Measurements from ENCODE around the gene HAUS6.
A peak's percentile ranks its signal among the peaks of the same experiment; 100 is the strongest.

Gene HAUS6

DNA sequence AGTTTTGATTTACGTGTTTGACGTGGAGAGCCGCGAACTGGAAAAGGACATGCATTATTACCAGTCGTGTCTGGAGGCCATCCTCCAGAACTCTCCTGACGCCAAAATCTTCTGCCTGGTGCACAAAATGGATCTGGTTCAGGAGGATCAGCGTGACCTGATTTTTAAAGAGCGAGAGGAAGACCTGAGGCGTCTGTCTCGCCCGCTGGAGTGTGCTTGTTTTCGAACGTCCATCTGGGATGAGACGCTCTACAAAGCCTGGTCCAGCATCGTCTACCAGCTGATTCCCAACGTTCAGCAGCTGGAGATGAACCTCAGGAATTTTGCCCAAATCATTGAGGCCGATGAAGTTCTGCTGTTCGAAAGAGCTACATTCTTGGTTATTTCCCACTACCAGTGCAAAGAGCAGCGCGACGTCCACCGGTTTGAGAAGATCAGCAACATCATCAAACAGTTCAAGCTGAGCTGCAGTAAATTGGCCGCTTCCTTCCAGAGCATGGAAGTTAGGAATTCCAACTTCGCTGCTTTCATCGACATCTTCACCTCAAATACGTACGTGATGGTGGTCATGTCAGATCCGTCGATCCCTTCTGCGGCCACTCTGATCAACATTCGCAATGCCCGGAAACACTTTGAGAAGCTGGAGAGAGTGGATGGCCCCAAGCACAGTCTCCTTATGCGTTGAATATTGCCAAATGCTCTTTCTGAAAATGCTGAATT is 52.6 kb downstream of the HAUS6 start:
- H3K4me3 ChIP-seq (ENCODE audit: insufficient read depth, low read length, poor library complexity, severe bottlenecking), result peak overlapping the region; percentile 58
- TF ChIP-seq, protein P1, sequence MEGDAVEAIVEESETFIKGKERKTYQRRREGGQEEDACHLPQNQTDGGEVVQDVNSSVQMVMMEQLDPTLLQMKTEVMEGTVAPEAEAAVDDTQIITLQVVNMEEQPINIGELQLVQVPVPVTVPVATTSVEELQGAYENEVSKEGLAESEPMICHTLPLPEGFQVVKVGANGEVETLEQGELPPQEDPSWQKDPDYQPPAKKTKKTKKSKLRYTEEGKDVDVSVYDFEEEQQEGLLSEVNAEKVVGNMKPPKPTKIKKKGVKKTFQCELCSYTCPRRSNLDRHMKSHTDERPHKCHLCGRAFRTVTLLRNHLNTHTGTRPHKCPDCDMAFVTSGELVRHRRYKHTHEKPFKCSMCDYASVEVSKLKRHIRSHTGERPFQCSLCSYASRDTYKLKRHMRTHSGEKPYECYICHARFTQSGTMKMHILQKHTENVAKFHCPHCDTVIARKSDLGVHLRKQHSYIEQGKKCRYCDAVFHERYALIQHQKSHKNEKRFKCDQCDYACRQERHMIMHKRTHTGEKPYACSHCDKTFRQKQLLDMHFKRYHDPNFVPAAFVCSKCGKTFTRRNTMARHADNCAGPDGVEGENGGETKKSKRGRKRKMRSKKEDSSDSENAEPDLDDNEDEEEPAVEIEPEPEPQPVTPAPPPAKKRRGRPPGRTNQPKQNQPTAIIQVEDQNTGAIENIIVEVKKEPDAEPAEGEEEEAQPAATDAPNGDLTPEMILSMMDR (IDR thresholded peaks at IDR 0.05; ENCODE audit: insufficient read depth, low read length, poor library complexity, severe bottlenecking), result no peak
- no peak for TF ChIP-seq EZH2phosphoT487 (conservative IDR thresholded peaks at IDR 0.05; ENCODE audit: low read length)
- H3K9me3 ChIP-seq (ENCODE audit: insufficient read depth, low read length), result 0 out of 2 replicates have a peak, but pooled peaks cover 5% of the 10 kb centered on the region
- peak overlapping the region; percentile 88 for H2AFZ ChIP-seq (ENCODE audit: low read depth, low read length, severe bottlenecking)
- H3K9ac ChIP-seq (ENCODE audit: low read length), result peak overlapping the region; percentile 61
- H3K9me2 ChIP-seq (replicated peaks; ENCODE audit: insufficient read depth, low read length), result no peaks in the 10 kb centered on the region
- H3K4me2 ChIP-seq (ENCODE audit: low read depth, low read length, poor library complexity, severe bottlenecking), result peak overlapping the region; percentile 61
- H4K20me1 ChIP-seq (ENCODE audit: low read depth, low read length), result no peaks in the 10 kb centered on the region
- H3K79me2 ChIP-seq (ENCODE audit: insufficient read depth, low read length), result peaks cover 7% of the 10 kb centered on the region; the same call in 1 of the 2 replicates
- no peaks in the 10 kb centered on the region for H3K36me3 ChIP-seq (ENCODE audit: low read length)
- no peaks in the 10 kb centered on the region for H3K27me3 ChIP-seq (ENCODE audit: low read length)
- peak overlapping the region; percentile 72 for H3K27ac ChIP-seq (ENCODE audit: low read depth, low read length)
- peaks cover 30% of the 10 kb centered on the region; the same call in 1 of the 2 replicates for H3F3A ChIP-seq (ENCODE audit: insufficient read depth)

DNA sequence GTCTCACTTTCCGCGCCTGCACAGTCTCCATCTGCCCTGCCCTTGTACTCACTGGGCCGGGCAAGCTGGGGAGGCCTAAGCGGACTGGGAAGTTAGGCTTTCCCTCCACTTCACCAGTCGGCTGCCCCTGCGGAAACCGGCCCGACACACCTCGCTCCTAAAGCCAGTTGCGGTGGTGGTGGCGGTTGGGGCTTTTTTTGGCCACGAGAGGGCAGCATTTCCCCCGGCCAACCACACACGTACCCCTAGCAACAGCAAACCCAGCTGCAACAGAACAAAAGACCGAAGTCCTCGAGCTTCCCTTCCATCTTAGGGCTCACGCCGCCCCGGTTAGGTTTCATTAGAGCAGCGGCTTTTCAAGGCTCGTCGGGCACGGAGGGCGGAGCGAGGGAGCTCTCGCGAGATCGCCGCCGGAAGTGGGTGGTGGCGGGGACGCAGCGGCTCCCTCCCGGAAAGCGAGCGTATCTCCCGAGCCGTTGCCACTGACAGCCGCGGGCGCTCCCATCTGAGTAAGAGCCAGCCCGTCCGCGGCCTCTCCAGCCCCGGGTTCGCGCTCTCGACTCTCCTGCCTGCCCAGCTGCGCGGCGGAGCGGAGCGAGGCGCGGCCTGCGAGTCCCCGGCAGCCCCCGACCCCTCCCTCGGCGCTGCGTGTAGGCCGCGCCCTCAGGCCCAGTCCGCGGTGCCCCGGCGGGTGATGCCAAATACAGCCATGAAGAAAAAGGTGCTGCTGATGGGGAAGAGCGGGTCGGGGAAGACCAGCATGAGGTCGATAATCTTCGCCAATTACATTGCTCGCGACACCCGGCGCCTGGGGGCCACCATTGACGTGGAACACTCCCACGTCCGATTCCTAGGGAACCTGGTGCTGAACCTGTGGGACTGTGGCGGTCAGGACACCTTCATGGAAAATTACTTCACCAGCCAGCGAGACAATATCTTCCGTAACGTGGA is 53.5 kb downstream of the HAUS6 start, which contains the start of gene RRAGA:
RRAGA (plus strand) TSS at position 462 of the 951 bp plus-strand sequence; CDS start at position 695, 233 bp downstream.
- Histone ChIP-seq H3K9me2 (replicated peaks; ENCODE audit: insufficient read depth, low read length) (no peaks in the 10 kb centered on the region), H3F3A (ENCODE audit: insufficient read depth) (peaks cover 30% of the 10 kb centered on the region; the same call in 1 of the 2 replicates), H3K27ac (ENCODE audit: low read depth, low read length) (peak within 1 kb of the TSS; percentile 72), H3K9ac (ENCODE audit: low read length) (peak within 1 kb of the TSS; percentile 61), H4K20me1 (ENCODE audit: low read depth, low read length) (no peaks in the 10 kb centered on the region), H3K9me3 (ENCODE audit: insufficient read depth, low read length) (0 out of 2 replicates have a peak, but pooled peaks cover 5% of the 10 kb centered on the region), H3K79me2 (ENCODE audit: insufficient read depth, low read length) (peaks cover 7% of the 10 kb centered on the region; the same call in 1 of the 2 replicates), H3K36me3 (ENCODE audit: low read length) (no peaks in the 10 kb centered on the region), H3K4me2 (ENCODE audit: low read depth, low read length, poor library complexity, severe bottlenecking) (peak within 1 kb of the TSS; percentile 61), H3K4me3 (ENCODE audit: insufficient read depth, low read length, poor library complexity, severe bottlenecking) (peak within 1 kb of the TSS; percentile 58), H2AFZ (ENCODE audit: low read depth, low read length, severe bottlenecking) (peak within 1 kb of the TSS; percentile 88), H3K27me3 (ENCODE audit: low read length) (no peaks in the 10 kb centered on the region)
- TF ChIP-seq EZH2phosphoT487 (conservative IDR thresholded peaks at IDR 0.05; ENCODE audit: low read length), result no peak
- TF ChIP-seq, protein P1 (IDR thresholded peaks at IDR 0.05; ENCODE audit: insufficient read depth, low read length, poor library complexity, severe bottlenecking), result peak; percentile 98

DNA sequence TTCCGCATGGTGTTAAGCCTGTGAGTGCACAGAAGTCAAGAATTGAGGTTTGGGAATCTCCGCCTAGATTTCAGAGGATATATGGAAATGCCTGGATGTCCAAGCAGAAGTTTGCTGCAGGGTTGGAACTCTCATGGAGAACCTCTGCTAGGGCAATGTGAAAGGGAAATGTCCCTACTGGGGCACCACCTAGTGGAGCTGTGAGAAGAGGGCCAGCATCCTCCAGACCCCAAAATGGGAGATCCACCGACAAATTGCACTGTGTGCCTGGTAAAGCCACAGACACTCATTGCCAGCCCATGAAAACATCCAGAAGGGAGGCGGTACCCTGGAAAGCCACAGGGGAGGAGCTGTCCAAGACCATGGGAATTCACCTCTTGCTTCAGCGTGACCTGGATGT is 66.1 kb downstream of the HAUS6 start:
- Histone ChIP-seq H3F3A (ENCODE audit: insufficient read depth) (no peaks in the 10 kb centered on the region), H3K36me3 (ENCODE audit: low read length) (no peaks in the 10 kb centered on the region), H3K9me3 (ENCODE audit: insufficient read depth, low read length) (no peaks in the 10 kb centered on the region), H3K4me3 (ENCODE audit: insufficient read depth, low read length, poor library complexity, severe bottlenecking) (no peak overlapping the region), H3K27me3 (ENCODE audit: low read length) (no peaks in the 10 kb centered on the region), H4K20me1 (ENCODE audit: low read depth, low read length) (no peaks in the 10 kb centered on the region), H3K9ac (ENCODE audit: low read length) (no peak overlapping the region), H3K79me2 (ENCODE audit: insufficient read depth, low read length) (no peaks in the 10 kb centered on the region), H3K4me2 (ENCODE audit: low read depth, low read length, poor library complexity, severe bottlenecking) (no peak overlapping the region), H3K27ac (ENCODE audit: low read depth, low read length) (no peak overlapping the region), H2AFZ (ENCODE audit: low read depth, low read length, severe bottlenecking) (no peak overlapping the region), H3K9me2 (replicated peaks; ENCODE audit: insufficient read depth, low read length) (no peaks in the 10 kb centered on the region)
- TF ChIP-seq EZH2phosphoT487 (conservative IDR thresholded peaks at IDR 0.05; ENCODE audit: low read length), result no peak
- TF ChIP-seq, protein P1 (IDR thresholded peaks at IDR 0.05; ENCODE audit: insufficient read depth, low read length, poor library complexity, severe bottlenecking), result no peak

All from SU-DHL-6 (cell line).